Caco-2 (cell line): ENCODE results near the gene HAUS7. TPM values are rescaled to one million over a fixed set of nuclear protein-coding genes. Genes with fewer than 3 reads are reported as not detected.

Experiments
- BruUV-seq: library from RNA; stranded (reverse); fragments of 400-500 nt; replicated peaks from 2 replicates; lab custom pipeline; 2021; lab: Mats Ljungman, UMichigan
- CTCF ChIA-PET: fragments of 300-600 bp; sonication (Branson Sonifier 250); formaldehyde crosslinking; loops from one replicate; lab custom pipeline; 2022; ENCODE audit warnings: antibody characterized with exemption; lab: Charles Lee
- POLR2A ChIA-PET: fragments of 300-600 bp; sonication (Branson Sonifier 250); formaldehyde crosslinking; loops from one replicate; lab custom pipeline; 2022; ENCODE audit warnings: antibody characterized with exemption; lab: Charles Lee
- DNase-seq, 2 experiments: peaks; one replicate each; pipeline versions ENCODE4 v3.0.0 to v3.0.0-alpha.2; 2020 to 2022
- H3K27me3 ChIP-seq: replicated peaks from 2 replicates; pipeline ENCODE4 v1.6.0; 2011; ENCODE audit warnings: low read length; ENCODE audit not compliant: control insufficient read depth, insufficient read depth
- H3K36me3 ChIP-seq: 2 replicates; pipeline ENCODE4 v1.5.1; 2011; ENCODE audit warnings: low read length; ENCODE audit not compliant: control insufficient read depth, insufficient read depth
- H3K4me1 ChIP-seq: fragments of 250-450 bp; sonication (Bioruptor Pico); 2 replicates; pipeline ENCODE4 v1.5.1; 2020; ENCODE audit warnings: mild to moderate bottlenecking
- H3K4me3 ChIP-seq: 2 replicates; pipeline ENCODE4 v1.5.1; 2011; ENCODE audit warnings: low read depth, mild to moderate bottlenecking, control low read depth, low read length
- H3K9me3 ChIP-seq: fragments of 250-450 bp; sonication (Bioruptor Pico); 2 replicates; pipeline ENCODE4 v1.5.1; 2020; ENCODE audit warnings: mild to moderate bottlenecking, moderate library complexity
- H3K27ac Mint-ChIP-seq: one replicate; pipeline ENCODE4 v1.8.0; 2022; ENCODE audit warnings: mixed read lengths; ENCODE audit not compliant: unreplicated experiment
- H3K27me3 Mint-ChIP-seq: one replicate; pipeline ENCODE4 v1.8.0; 2022; ENCODE audit warnings: mixed read lengths; ENCODE audit not compliant: insufficient read depth, unreplicated experiment
- H3K36me3 Mint-ChIP-seq: one replicate; pipeline ENCODE4 v1.8.0; 2022; ENCODE audit warnings: mild to moderate bottlenecking, mixed read lengths; ENCODE audit not compliant: insufficient read depth, unreplicated experiment
- H3K4me1 Mint-ChIP-seq: one replicate; pipeline ENCODE4 v1.8.0; 2022; ENCODE audit warnings: low read depth, mixed read lengths; ENCODE audit not compliant: unreplicated experiment
- H3K4me3 Mint-ChIP-seq: one replicate; pipeline ENCODE4 v1.8.0; 2022; ENCODE audit warnings: mild to moderate bottlenecking, moderate library complexity, mixed read lengths; ENCODE audit not compliant: unreplicated experiment
- H3K9me3 Mint-ChIP-seq: one replicate; pipeline ENCODE4 v1.8.0; 2022; ENCODE audit warnings: mixed read lengths; ENCODE audit not compliant: unreplicated experiment
- intact Hi-C: fragments of 100-400 bp; cut with micrococcal nuclease; formaldehyde crosslinking; loops from one replicate; pipeline ENCODE4 v1.10.0; 2022; ENCODE audit not compliant: unreplicated experiment
- total RNA-seq: library from RNA; stranded (reverse); gene quantifications from 2 replicates; pipeline ENCODE4 v1.2.3, GENCODE V29; 2022
- TF ChIP-seq, protein P1 (sequence below), 2 experiments: fragments of 200-600 bp in 1 of 2; IDR thresholded peaks; 1 replicate in 1 of 2; 2 replicates in 1 of 2; pipeline versions ENCODE4 v1.5.1 to v1.8.0; 2011 to 2022; ENCODE audit warnings: antibody characterized with exemption in 1 of 2, control low read depth in 1 of 2, inconsistent platforms in 1 of 2, low read depth in 1 of 2, low read length in 1 of 2, mild to moderate bottlenecking in 1 of 2, moderate library complexity in 1 of 2; ENCODE audit not compliant: insufficient read depth in 1 of 2, severe bottlenecking in 1 of 2, unreplicated experiment in 1 of 2

HAUS7 gene
- total RNA-seq, 1 experiment from 2014 or later: 34.0 TPM

DNA sequence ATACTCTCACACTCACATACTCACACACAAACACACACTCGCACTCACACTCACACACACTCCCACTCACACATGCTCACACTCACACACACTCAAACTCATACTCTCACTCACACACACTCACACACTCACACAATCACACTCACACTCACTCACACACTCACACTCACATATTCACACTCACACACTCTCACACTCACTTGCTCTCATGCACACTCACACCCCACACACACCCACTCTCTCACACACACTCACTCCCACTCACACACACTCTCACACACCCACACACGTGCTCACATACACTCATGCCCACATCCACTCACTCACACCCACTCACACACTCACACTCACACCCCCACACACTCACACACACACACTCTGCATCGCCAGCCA is 42.1 kb upstream of the HAUS7 start:
- Mint-ChIP-seq H3K27ac (no peak overlapping the region), H3K27me3 (peaks cover 3% of the 10 kb centered on the region), H3K4me3 (no peak overlapping the region), H3K36me3 (no peaks in the 10 kb centered on the region), H3K4me1 (no peaks in the 10 kb centered on the region), H3K9me3 (no peaks in the 10 kb centered on the region)
- CTCF ChIA-PET: no interaction called here
- H3K4me3 ChIP-seq: no peak overlapping the region
- intact Hi-C loops: no loop called here
- TF ChIP-seq, protein P1, sequence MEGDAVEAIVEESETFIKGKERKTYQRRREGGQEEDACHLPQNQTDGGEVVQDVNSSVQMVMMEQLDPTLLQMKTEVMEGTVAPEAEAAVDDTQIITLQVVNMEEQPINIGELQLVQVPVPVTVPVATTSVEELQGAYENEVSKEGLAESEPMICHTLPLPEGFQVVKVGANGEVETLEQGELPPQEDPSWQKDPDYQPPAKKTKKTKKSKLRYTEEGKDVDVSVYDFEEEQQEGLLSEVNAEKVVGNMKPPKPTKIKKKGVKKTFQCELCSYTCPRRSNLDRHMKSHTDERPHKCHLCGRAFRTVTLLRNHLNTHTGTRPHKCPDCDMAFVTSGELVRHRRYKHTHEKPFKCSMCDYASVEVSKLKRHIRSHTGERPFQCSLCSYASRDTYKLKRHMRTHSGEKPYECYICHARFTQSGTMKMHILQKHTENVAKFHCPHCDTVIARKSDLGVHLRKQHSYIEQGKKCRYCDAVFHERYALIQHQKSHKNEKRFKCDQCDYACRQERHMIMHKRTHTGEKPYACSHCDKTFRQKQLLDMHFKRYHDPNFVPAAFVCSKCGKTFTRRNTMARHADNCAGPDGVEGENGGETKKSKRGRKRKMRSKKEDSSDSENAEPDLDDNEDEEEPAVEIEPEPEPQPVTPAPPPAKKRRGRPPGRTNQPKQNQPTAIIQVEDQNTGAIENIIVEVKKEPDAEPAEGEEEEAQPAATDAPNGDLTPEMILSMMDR (IDR thresholded peaks at IDR 0.05; ENCODE audit: insufficient read depth in 1 of 2, low read depth in 1 of 2, low read length in 1 of 2, severe bottlenecking in 1 of 2, unreplicated experiment in 1 of 2): no peak
- H3K4me1 ChIP-seq: no peaks in the 10 kb centered on the region
- no peaks in the 10 kb centered on the region for H3K36me3 ChIP-seq
- POLR2A ChIA-PET: no interaction called here
- no peak for DNase-seq
- H3K9me3 ChIP-seq: no peaks in the 10 kb centered on the region
- BruUV-seq: no TSS peak
- H3K27me3 ChIP-seq: no peaks in the 10 kb centered on the region

DNA sequence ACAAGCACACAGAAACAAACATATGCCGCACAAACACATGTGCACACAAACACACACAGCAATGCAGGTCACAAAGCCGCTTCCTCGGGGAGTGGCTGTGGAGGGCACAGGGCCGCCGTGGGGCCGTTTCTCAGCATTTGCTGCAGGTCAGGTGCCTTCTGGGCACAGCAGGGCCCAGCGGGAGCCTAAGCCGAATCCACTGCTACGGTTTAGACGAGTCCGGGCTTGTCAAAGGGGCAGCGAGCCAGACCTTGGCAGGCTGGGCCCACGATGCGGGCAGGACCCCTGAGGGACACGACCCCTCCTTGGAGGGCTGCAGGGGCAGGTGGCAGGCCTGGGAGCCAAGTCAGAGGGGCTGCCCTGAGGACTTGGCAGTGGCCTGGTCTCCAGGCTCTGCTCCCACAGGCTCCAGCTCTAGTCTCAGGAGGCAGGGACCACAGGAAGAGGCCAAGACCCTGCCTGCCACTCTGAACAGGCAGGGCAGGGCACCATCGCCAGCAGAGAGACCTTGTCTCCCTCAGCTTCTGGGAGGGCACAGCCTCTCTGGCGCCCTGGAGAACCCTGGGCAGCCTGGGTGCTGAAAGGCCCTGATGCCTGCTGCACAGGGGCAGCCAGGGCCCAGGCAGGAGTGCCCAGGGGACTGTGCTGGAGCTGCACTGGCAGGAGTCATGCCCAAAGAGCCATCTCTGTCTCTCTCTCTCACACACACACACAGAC is 41.6 kb upstream of the HAUS7 start:
- H3K36me3 ChIP-seq: no peaks in the 10 kb centered on the region
- BruUV-seq: no TSS peak
- ChIA-PET POLR2A (no interaction called here), CTCF (no interaction called here)
- no peaks in the 10 kb centered on the region for H3K9me3 ChIP-seq
- Mint-ChIP-seq H3K4me3 (no peak overlapping the region), H3K9me3 (no peaks in the 10 kb centered on the region), H3K27ac (no peak overlapping the region), H3K27me3 (peaks cover 3% of the 10 kb centered on the region), H3K4me1 (no peaks in the 10 kb centered on the region), H3K36me3 (no peaks in the 10 kb centered on the region)
- no peak overlapping the region for H3K4me3 ChIP-seq
- TF ChIP-seq, protein P1 (IDR thresholded peaks at IDR 0.05; ENCODE audit: insufficient read depth in 1 of 2, low read depth in 1 of 2, low read length in 1 of 2, severe bottlenecking in 1 of 2, unreplicated experiment in 1 of 2): no peak
- H3K4me1 ChIP-seq: no peaks in the 10 kb centered on the region
- intact Hi-C loops: no loop called here
- H3K27me3 ChIP-seq: no peaks in the 10 kb centered on the region
- DNase-seq: no peak

DNA sequence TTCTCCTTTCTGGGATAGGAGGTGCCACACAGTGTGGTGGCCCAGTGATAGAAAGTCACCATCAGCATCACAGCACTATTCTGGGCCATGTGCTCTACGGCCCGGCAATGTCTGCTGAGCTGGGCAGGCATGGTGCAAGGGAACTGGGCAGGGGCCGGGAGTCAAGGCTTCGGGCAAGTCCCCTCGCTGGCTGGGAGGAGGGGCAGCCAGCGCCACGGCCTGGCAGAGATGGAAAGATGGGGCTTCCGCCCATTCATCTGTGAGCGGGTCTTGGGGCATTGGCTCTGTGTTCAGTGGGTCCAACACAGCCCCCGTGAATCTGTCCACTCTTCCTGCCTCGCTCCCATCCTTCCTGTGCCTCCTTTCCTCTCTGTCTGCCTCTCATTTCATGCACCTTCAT is 40.0 kb upstream of the HAUS7 start:
- intact Hi-C loops: no loop called here
- no peaks in the 10 kb centered on the region for H3K9me3 Mint-ChIP-seq
- no peaks in the 10 kb centered on the region for H3K36me3 ChIP-seq

More for the DNA sequence above, 40.0 kb upstream of the HAUS7 start:
- ChIA-PET POLR2A (no interaction called here), CTCF (interaction anchor here (0.7 kb wide), 1 partner anchor 49 kb away, joined by 4 read pairs; no protein-coding TSS in a partner anchor)
- BruUV-seq: no TSS peak
- no peaks in the 10 kb centered on the region for H3K4me1 ChIP-seq
- H3K36me3 Mint-ChIP-seq: no peaks in the 10 kb centered on the region
- H3K27ac Mint-ChIP-seq: no peak overlapping the region
- H3K4me3 ChIP-seq: no peak overlapping the region
- peaks cover 3% of the 10 kb centered on the region for H3K27me3 Mint-ChIP-seq
- H3K4me1 Mint-ChIP-seq: no peaks in the 10 kb centered on the region
- H3K9me3 ChIP-seq: no peaks in the 10 kb centered on the region
- no peak for DNase-seq
- H3K4me3 Mint-ChIP-seq: no peak overlapping the region
- TF ChIP-seq, protein P1 (IDR thresholded peaks at IDR 0.05; ENCODE audit: insufficient read depth in 1 of 2, low read depth in 1 of 2, low read length in 1 of 2, severe bottlenecking in 1 of 2, unreplicated experiment in 1 of 2): no peak
- H3K27me3 ChIP-seq: no peaks in the 10 kb centered on the region
